HG03460 (cell line): ENCODE results near the gene GPC3.
"Not testable (repeated sequence)": the region's sequence is repeated elsewhere in the genome, so short reads cannot be mapped to it uniquely, and the experiment has no call there.

ENCODE experiments used
- ATAC-seq: cut with Tn5 transposase; IDR thresholded peaks from one replicate; pipeline ENCODE4 v1.9.1; 2021; ENCODE audit not compliant: unreplicated experiment

The GPC3 gene

GRCh38 chrX:133655275-133656265, 329.8 kb downstream of the GPC3 start:
- ATAC-seq: no peak

GRCh38 chrX:133654811-133655210, 330.6 kb downstream of the GPC3 start:
- ATAC-seq: no peak

GRCh38 chrX:133653358-133653757, 332.0 kb downstream of the GPC3 start:
- ATAC-seq: no peak

DNA sequence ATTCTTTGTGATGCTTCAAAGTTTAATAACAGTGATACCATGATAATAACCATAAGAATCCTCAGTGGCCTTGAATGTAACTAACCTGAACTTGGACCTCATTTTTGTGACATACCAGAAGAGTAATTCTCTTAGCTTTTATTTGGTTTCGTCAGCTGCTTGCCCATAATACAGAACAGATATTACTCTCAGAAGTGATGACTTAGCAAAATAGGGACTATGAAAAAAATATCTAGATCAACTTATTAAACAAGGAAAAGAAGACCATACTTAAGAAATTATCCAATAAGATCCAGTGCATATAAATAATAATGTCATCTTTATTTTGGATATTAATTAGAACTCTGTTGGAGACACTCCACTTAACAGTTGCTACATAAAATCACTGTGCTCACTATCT, 333.2 kb downstream of the GPC3 start:
- ATAC-seq: no peak

DNA sequence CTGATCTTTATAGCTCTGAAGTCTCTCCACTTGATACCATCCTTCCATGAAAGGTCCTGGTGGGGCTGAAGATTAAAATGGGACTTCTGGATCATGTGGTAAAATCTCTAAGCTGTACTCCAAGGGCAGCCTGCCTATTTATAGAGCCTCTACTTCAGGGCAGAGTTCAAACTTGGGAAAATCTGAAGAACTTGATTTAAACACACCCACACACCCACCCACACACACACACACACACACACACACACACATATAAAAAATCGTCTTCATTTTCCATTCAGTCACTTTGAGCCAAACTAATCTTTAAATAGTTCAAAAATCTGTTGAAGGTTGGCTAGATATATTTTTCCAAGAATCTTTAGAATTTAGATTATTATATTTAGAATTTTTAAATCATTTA, 335.2 kb downstream of the GPC3 start:
- no peak for ATAC-seq

- no peak for ATAC-seq
Measured at GRCh38 chrX:133649651-133650050, 335.7 kb downstream of the GPC3 start.

GRCh38 chrX:133648594-133648993, 336.8 kb downstream of the GPC3 start:
- no peak for ATAC-seq

- no peak for ATAC-seq
Measured at GRCh38 chrX:133646719-133647116, 338.7 kb downstream of the GPC3 start.

GRCh38 chrX:133645977-133646718, 339.2 kb downstream of the GPC3 start:
- no peak for ATAC-seq

GRCh38 chrX:133645256-133645655, 340.1 kb downstream of the GPC3 start:
- no peak for ATAC-seq

GRCh38 chrX:133640161-133641015, 345.0 kb downstream of the GPC3 start:
- no peak for ATAC-seq

DNA sequence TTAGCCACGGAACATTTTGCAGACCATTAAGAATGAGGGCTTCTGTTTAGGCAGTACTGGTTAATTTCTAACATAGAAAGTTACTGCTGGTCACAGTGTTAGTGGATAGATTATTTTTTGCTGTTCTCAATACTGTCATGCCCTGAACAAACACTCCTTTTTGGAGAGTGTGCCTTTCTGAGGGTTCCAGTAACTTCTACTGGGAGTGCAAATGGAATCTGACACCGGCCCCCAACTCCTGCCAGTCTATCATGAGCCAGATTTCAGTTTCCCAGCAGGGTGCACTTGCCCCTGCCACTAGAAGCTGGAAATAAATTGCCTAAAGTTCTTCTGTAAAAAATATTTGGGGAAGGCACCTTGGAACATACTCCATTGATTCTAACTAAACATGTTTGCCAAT, 345.7 kb downstream of the GPC3 start:
- no peak for ATAC-seq

- no peak for ATAC-seq
Measured at GRCh38 chrX:133638285-133638684, 347.1 kb downstream of the GPC3 start.

DNA sequence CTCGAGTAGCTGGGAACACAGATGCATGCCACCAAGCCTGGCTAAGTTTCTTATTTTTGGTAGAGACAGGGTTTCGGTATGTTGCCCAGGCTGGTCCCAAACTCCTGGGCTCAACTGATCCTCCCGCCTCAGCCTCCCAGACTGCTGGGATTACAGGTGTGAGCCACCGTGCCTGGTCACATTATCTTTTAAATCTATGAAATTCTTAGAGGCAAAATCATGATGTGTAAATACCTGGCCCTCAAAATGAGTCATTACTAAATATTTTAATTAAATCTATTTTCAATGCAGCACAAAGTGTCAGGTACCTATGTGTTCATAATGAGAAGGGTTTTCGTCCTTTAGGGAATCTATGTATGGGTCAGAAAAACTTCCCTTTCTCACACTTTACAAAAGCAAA, 347.6 kb downstream of the GPC3 start:
- no peak for ATAC-seq

- no peak for ATAC-seq
Measured at GRCh38 chrX:133636009-133636408, 349.4 kb downstream of the GPC3 start.

GRCh38 chrX:133634416-133634815, 351.0 kb downstream of the GPC3 start:
- no peak for ATAC-seq

DNA sequence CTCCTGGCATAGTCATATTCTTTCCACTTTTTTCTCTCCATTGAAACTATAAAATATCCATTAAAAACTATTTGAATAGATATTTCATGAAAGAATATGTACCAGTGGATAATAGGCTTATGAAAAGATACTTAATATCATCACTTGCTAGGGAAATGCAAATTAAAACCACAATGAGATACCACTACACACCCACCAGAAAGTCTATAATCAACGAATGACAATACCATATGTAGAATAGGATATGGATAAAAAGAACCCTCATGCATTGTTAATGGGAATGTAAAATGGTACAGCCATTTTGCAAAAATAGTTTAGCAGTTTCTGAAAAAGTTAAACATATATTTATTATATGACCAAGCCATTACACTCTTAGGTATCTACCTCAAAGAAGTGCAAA, 351.4 kb downstream of the GPC3 start:
- no peak for ATAC-seq

DNA sequence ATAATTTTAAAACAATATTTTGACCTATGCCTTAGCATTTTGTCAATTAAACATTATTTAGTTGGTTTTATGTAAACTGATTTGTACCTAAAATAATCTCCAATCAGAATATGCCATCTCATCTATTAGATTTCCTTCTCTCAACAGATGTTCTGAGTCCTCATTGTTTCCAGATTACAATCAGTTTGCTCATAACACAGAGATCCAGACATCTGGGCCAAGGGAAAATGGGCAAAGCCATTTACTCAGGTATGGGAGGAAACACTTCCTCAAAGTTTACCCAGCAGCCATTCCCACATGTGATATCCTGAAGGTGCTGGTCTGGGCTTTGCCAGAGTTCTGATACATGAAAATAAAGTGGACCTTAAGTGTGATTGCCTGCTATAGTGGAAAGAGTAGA, 352.2 kb downstream of the GPC3 start:
- no peak for ATAC-seq

GRCh38 chrX:133630362-133630761, 355.0 kb downstream of the GPC3 start:
- no peak for ATAC-seq

GRCh38 chrX:133627673-133628072, 357.7 kb downstream of the GPC3 start:
- no peak for ATAC-seq

DNA sequence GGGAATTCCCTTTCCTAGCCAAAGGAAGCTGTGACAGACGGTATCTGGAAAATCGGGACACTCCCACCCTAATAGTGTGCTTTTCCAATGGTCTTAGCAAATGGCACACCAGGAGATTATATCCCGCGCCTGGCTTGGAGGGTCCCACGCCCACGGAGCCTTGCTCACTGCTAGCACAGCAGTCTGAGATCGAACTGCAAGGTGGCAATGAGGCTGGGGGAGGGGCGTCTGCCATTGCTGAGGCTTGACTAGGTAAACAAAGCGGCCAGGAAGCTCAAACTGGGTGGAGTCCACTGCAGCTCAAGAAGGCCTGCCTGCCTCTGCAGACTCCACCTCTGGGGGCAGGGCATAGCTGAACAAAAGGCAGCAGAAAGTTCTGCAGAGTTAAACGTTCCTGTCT, 364.0 kb downstream of the GPC3 start:
- ATAC-seq: not testable (repeated sequence)
